Urinary bladder (tissue), 4 donors: ENCODE results near the gene MPST. TPM values are rescaled to one million over a fixed set of nuclear protein-coding genes. Genes with fewer than 3 reads are reported as not detected.
A peak's percentile ranks its signal among the peaks of the same experiment; 100 is the strongest.

Source experiments
- DNase-seq: peaks from one replicate; pipeline ENCODE4 v3.0.0-alpha.2; 2015; ENCODE audit errors: extremely low spot score
- H3K27ac ChIP-seq: one replicate; pipeline ENCODE4 v1.5.1; 2013; ENCODE audit warnings: low read depth, mild to moderate bottlenecking, moderate library complexity
- H3K36me3 ChIP-seq: one replicate; pipeline ENCODE4 v1.6.1; 2013; ENCODE audit warnings: mild to moderate bottlenecking, moderate library complexity; ENCODE audit not compliant: insufficient read depth
- H3K4me1 ChIP-seq: one replicate; pipeline ENCODE4 v1.6.1; 2013; ENCODE audit warnings: mild to moderate bottlenecking, moderate library complexity; ENCODE audit not compliant: insufficient read depth
- H3K4me3 ChIP-seq: one replicate; pipeline ENCODE4 v1.5.1; 2013; ENCODE audit warnings: low read depth, low read length
- WGBS: extraction: QIAGEN DNeasy Blood & Tissue Kit; methylation state at CpG from one replicate; pipeline ENCODE4 v1.1.7; 2013; 5-methylcytosine and 5-hydroxymethylcytosine counted together
- polyA plus RNA-seq: library from polyadenylated mRNA; stranded (reverse); fragments of 200-250 nt; gene quantifications from one replicate; pipeline ENCODE4 v1.2.3, GENCODE V29; 2013
- total RNA-seq: library from RNA; depleted of rRNA; stranded (reverse); fragments of >200 nt; gene quantifications from one replicate; pipeline ENCODE4 v1.2.3, GENCODE V29; 2014
- donor health status: healthy with polysubstance abuse.
- donor health status: healthy.

The MPST gene
- total and polyA plus RNA-seq, 2 donors = 44.1 to 123 TPM

DNA sequence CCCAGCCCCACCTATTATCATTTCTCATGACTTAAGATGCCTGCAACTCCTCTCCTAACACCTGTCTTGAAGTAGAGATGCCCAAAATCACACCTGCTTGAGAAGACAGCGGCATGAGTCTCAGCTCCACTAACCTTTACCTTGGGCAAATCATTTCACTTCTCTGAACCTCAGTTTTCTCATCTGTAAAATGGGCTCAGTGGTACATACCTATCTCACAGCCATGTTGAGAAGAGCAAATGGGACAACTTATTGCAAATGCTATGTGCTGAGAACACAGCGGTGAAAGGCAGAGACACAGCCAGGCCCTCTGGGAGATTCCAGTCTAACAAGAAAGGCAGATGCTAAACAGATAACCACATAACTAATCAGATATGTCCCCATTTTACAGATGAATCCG, 8.1 kb upstream of the MPST start:
- Histone ChIP-seq H3K27ac (no peak overlapping the region), H3K36me3 (no peaks in the 10 kb centered on the region), H3K4me3 (no peak overlapping the region), H3K4me1 (no peaks in the 10 kb centered on the region)
- WGBS = 95% methylated on average over 3 of the region's 3 CpGs
- no peak for DNase-seq

DNA sequence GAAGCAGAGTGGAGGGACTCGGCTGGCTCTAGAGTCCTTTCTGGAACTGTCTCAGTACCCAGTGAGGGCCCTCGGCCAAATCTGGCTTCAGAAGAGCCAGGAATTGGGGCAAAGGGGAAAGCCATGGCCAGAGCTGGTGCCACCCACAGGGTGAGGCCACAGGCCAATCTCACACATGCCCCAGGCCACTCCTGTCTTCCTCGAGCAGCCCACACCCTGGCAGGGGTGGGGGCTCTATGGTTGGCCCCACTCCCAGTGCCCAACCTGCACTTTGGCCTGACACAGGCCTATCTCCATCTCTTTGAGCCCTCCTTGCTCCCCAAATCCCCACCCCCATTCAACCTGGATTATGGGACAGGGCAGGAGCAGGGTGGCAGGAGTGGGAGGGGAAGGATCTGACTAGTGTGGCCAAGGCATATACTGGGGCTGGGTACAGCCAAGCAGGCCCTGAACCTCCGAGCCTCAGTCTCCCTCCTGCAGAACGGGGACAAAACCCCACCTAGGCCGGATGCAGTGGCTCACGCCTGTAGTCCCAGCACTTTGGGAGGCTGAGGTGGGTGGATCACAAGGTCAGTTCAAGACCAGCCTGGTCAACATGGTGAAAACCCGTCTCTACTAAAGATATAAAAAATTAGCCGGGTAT, 7.2 kb upstream of the MPST start:
- DNase-seq = no peak
- H3K4me1 ChIP-seq = no peaks in the 10 kb centered on the region
- no peak overlapping the region for H3K27ac ChIP-seq
- WGBS = 81% methylated on average over 9 of the region's 9 CpGs
- no peaks in the 10 kb centered on the region for H3K36me3 ChIP-seq
- no peak overlapping the region for H3K4me3 ChIP-seq

- DNase-seq = no peak
- Histone ChIP-seq H3K4me1 (no peaks in the 10 kb centered on the region), H3K27ac (no peak overlapping the region), H3K36me3 (no peaks in the 10 kb centered on the region), H3K4me3 (no peak overlapping the region)
- WGBS = 83% methylated on average over 10 of the region's 10 CpGs
Measured at GRCh38 chr22:37012956-37013355, 6.6 kb upstream of the MPST start.

DNA sequence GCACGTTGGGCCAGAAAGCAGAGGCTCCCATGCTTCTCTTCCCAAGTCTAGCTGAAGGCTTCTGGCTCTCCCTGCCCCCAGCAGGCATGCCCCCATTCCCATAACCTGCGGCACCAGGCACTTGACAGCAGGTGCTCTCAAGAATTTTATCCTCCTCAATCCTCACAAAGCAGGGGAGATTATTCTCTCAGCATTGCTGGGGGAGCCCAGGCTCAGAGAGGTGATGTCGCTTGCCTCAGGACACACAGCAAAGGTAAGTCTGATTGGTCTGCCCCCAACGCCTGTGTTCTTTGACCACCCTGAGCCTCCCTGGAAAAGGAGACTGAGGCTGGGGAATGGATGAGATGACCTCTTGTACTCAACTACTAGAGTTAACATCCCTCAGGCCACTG, 5.1 kb upstream of the MPST start:
- H3K36me3 ChIP-seq = no peaks in the 10 kb centered on the region
- H3K4me1 ChIP-seq = no peaks in the 10 kb centered on the region
- 87% methylated on average over 4 of the region's 4 CpGs for WGBS
- DNase-seq = no peak
- H3K4me3 ChIP-seq = no peak overlapping the region
- no peak overlapping the region for H3K27ac ChIP-seq

- no peak for DNase-seq
- WGBS = 65% methylated on average over 12 of the region's 12 CpGs
- no peaks in the 10 kb centered on the region for H3K4me1 ChIP-seq
- no peak overlapping the region for H3K4me3 ChIP-seq
- H3K36me3 ChIP-seq = no peaks in the 10 kb centered on the region
- no peak overlapping the region for H3K27ac ChIP-seq
Measured at GRCh38 chr22:37014835-37015586, 4.5 kb upstream of the MPST start.

DNA sequence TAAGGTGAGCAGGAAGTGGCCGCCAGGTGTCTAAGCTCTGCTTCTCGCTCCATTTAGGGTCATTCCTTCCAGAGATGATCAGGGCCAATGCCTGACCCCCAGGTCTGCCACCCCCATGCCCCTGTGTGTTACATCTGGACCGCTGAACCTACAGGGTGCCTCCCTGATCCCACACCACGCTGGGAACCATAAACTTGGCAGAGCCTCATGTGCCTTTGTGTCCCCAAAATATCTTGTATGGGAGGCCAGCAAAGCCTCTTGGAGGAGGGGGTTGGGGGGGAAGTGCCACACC, 4.0 kb upstream of the MPST start:
- DNase-seq = no peak
- Histone ChIP-seq H3K36me3 (no peaks in the 10 kb centered on the region), H3K27ac (no peak overlapping the region), H3K4me3 (no peak overlapping the region), H3K4me1 (no peaks in the 10 kb centered on the region)
- WGBS = 88% methylated on average over 4 of the region's 4 CpGs

DNA sequence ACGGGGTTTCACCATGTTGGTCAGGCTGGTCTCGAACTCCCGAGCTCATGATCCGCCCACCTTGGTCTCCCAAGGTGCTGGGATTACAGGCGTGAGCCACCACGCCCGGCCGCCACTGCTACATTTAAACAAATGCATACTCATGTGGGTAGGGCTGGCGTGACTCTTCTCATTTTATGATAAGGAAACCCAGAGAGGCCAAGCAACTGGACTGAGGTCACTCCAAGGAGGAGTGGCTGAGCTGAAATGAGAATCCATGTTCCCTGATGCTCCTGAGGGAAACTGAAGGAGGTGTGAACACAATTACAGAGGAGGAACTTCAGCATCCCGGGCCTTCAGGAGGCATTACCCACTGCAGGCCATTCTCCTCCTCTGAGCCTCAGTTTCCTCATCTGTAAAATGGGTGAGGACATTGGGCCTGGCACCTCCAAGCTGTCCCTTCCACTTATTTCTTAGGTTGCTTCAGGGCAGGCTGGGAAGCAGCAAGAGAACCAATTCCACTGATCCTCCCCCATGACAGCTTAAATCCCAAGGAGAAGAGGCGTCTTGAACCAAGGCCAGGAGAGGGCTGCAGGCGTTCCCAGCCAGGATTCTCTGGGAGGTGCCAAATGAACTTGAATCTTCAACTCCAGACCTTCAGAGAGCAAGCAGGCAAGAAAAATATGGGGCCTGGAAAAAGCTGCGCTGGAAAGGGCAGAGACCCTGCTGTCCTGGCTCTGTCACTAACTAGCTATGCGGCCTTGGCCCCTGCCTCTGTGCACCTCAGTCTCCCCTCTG, 3.2 kb upstream of the MPST start:
- H3K27ac ChIP-seq = no peak overlapping the region

DNA sequence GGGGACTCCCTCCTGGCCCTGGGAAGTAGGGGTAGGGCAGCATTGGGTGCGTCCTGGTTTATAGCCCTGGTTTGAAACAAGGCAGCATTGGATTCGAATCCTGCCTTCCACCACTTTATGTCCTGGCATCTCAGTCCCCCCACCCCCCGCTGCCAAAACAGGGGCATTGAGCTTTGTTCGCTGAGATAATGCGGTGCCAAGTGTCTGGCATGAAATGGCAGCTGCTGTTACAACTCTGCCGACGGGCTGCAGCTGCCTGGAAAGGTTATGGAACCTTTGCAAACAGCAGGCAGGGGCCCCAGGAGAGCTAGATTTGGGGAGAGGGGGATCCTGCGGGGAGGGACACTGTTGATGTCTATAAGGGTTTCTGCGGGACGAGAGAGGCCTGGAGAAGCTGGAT, 2.2 kb upstream of the MPST start:
- H3K27ac ChIP-seq = no peak overlapping the region
- 77% methylated on average over 10 of the region's 10 CpGs for WGBS
- no peak for DNase-seq
- H3K4me1 ChIP-seq = no peaks in the 10 kb centered on the region
- no peaks in the 10 kb centered on the region for H3K36me3 ChIP-seq
- H3K4me3 ChIP-seq = no peak overlapping the region

More for the DNA sequence above, 3.2 kb upstream of the MPST start:
- Histone ChIP-seq H3K4me1 (no peaks in the 10 kb centered on the region), H3K4me3 (no peak overlapping the region), H3K36me3 (no peaks in the 10 kb centered on the region)
- no peak for DNase-seq
- WGBS = 76% methylated on average over 14 of the region's 14 CpGs

DNA sequence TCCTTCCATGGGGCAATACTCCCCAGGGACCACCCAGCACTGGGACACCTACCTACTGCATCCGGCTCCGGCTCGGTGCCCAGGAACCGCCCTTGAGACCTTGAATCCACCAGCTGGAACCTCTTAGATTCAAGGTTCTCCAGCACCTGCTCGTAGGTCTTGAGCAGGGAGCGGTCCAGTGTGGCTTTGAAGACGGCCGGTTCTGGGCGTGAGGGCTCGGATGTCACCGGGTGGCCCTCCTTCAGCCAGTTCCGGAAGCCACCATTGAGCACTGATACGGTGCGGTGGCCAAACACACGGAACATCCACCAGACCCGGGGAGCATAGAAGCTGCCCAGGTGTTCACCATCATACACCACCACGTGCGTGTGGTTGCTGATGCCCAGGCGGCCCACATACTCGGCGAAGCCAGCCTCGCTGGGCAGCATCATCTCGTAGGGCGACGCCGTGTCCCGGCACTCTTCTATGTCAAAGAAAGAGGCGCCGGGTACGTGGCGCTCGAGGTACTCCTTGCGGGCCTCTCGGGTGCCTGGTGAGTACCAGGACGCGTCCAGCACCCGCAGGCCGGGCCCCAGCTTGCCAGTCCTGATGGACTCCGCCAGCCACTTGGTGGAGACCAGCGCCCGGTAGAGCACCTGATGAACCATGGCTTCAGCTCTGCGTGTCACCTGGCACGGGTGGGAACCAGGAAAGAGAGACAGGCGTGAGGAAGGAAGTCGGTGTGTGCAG, 1.3 kb upstream of the MPST start:
- DNase-seq = no peak
- no peaks in the 10 kb centered on the region for H3K36me3 ChIP-seq
- H3K27ac ChIP-seq = no peak overlapping the region
- peak overlapping the region; percentile 83 for H3K4me3 ChIP-seq
- H3K4me1 ChIP-seq = no peaks in the 10 kb centered on the region
- WGBS = 55% methylated on average over 45 of the region's 45 CpGs

DNA sequence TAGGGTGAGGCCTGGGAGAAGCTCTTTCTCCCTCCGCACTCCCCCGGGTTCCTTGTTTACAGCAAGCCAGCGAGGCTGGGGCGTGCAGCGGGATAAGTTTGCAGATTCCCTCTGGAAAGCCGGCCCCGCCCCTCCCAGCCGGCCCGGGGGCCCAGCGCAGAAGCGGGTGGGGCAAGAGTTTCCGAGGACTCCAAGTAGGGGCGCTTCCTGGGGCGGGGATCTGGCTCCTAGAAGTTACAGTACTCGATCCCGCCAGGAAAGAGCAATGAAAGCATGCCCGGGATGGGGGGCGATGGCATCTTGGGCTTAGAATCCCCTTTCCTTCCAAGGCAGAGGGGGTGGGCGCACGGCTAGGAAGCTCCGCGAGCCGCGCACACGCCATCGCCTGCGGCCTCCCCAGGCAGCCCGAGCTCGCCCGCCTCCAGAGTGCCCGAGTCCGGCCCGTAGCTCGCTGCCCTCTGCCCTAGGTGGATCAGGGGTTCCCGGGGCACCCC, 680 bp upstream of the MPST start:
- peak; percentile 21 for DNase-seq
- H3K4me1 ChIP-seq = no peaks in the 10 kb centered on the region
- no peaks in the 10 kb centered on the region for H3K36me3 ChIP-seq

GRCh38 chr22:37020192-37020479, 594 bp downstream of the MPST start:
- no peak for DNase-seq
- Histone ChIP-seq H3K27ac (peak overlapping the region; percentile 84), H3K4me3 (peak overlapping the region; percentile 83), H3K4me1 (no peaks in the 10 kb centered on the region), H3K36me3 (no peaks in the 10 kb centered on the region)
- 2% methylated on average over 5 of the region's 5 CpGs for WGBS

More for the DNA sequence above, 680 bp upstream of the MPST start:
- 1% methylated on average over 35 of the region's 35 CpGs for WGBS
- Histone ChIP-seq H3K4me3 (peak overlapping the region; percentile 83), H3K27ac (peak overlapping the region; percentile 84)

DNA sequence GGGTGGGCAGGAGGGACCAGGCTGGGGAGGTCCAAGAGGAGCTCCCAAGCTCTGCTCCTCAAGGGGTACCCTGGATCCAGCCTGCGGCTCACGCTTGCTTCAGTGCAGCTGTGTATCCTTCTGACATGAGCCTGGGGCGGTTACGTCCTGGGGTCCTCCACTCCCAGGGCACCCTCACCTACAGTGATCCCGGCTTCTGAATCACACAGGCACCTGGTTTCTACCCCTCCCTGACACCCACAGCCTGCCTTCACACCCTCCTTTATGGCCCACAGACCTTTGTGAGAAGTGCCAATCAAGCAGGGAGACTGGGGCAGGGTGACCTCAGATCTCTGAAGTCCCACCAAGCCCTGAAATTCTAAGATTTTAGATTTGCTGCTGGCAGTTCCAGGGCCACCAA, 1.5 kb downstream of the MPST start:
- Histone ChIP-seq H3K4me1 (no peaks in the 10 kb centered on the region), H3K27ac (no peak overlapping the region), H3K4me3 (no peak overlapping the region), H3K36me3 (no peaks in the 10 kb centered on the region)
- no peak for DNase-seq
- 96% methylated on average over 5 of the region's 5 CpGs for WGBS

GRCh38 chr22:37021710-37022482, 2.4 kb downstream of the MPST start:
- 71% methylated on average over 13 of the region's 13 CpGs for WGBS
- Histone ChIP-seq H3K27ac (no peak overlapping the region), H3K36me3 (no peaks in the 10 kb centered on the region), H3K4me1 (no peaks in the 10 kb centered on the region), H3K4me3 (no peak overlapping the region)
- no peak for DNase-seq
